ENCODE results near the gene PRKCH.

PRKCH gene

GRCh38 chr14:61567838-61568571 is 246.6 kb downstream of the PRKCH start:
- no peak for DNase-seq (ENCODE audit: low read depth in 2 of 2)

GRCh38 chr14:61568572-61569011 is 247.2 kb downstream of the PRKCH start:
- peak in 1 of 2 donors; percentile 25 for DNase-seq (ENCODE audit: low read depth in 2 of 2)

- no peak for DNase-seq (ENCODE audit: low read depth in 2 of 2)
Observed at GRCh38 chr14:61569308-61569707, 247.9 kb downstream of the PRKCH start.

- DNase-seq (ENCODE audit: low read depth in 2 of 2): no peak
Observed at GRCh38 chr14:61569812-61570548, 248.6 kb downstream of the PRKCH start.

- DNase-seq (ENCODE audit: low read depth in 2 of 2): no peak
Observed at GRCh38 chr14:61570549-61571290, 249.3 kb downstream of the PRKCH start.

- no peak for DNase-seq (ENCODE audit: low read depth in 2 of 2)
Observed at GRCh38 chr14:61571917-61572316, 250.5 kb downstream of the PRKCH start.

GRCh38 chr14:61573321-61573720 is 251.9 kb downstream of the PRKCH start:
- DNase-seq (ENCODE audit: low read depth in 2 of 2): no peak

GRCh38 chr14:61573748-61574513 is 252.6 kb downstream of the PRKCH start:
- no peak for DNase-seq (ENCODE audit: low read depth in 2 of 2)

- DNase-seq (ENCODE audit: low read depth in 2 of 2): no peak
Observed at GRCh38 chr14:61574514-61574807, 253.1 kb downstream of the PRKCH start.

GRCh38 chr14:61575126-61575525 is 253.7 kb downstream of the PRKCH start:
- DNase-seq (ENCODE audit: low read depth in 2 of 2): no peak

GRCh38 chr14:61575551-61576150 is 254.3 kb downstream of the PRKCH start:
- DNase-seq (ENCODE audit: low read depth in 2 of 2): no peak

- DNase-seq (ENCODE audit: low read depth in 2 of 2): no peak
Observed at GRCh38 chr14:61577506-61577931, 256.1 kb downstream of the PRKCH start.

GRCh38 chr14:61578745-61579144 is 257.4 kb downstream of the PRKCH start:
- no peak for DNase-seq (ENCODE audit: low read depth in 2 of 2)

- DNase-seq (ENCODE audit: low read depth in 2 of 2): no peak
Observed at GRCh38 chr14:61581340-61581739, 260.0 kb downstream of the PRKCH start.

GRCh38 chr14:61581955-61582615 is 260.7 kb downstream of the PRKCH start:
- DNase-seq (ENCODE audit: low read depth in 2 of 2): no peak

GRCh38 chr14:61582815-61583214 is 261.4 kb downstream of the PRKCH start:
- no peak for DNase-seq (ENCODE audit: low read depth in 2 of 2)

GRCh38 chr14:61584331-61584741 is 263.0 kb downstream of the PRKCH start:
- DNase-seq (ENCODE audit: low read depth in 2 of 2): no peak

GRCh38 chr14:61585598-61586543 is 264.5 kb downstream of the PRKCH start:
- no peak for DNase-seq (ENCODE audit: low read depth in 2 of 2)

GRCh38 chr14:61586544-61587055 is 265.2 kb downstream of the PRKCH start:
- DNase-seq (ENCODE audit: low read depth in 2 of 2): no peak
